Retinal pigment epithelial cell (primary cell): ENCODE results near the gene MED22.

Source experiments
- DNase-seq: peaks from one replicate; pipeline ENCODE4 v3.0.0-alpha.2; 2010; ENCODE audit warnings: low read depth
- H3K4me3 ChIP-seq: 2 replicates; pipeline ENCODE4 v1.5.1; 2011; ENCODE audit warnings: mild to moderate bottlenecking, low read length, control low read depth, moderate library complexity
- TF ChIP-seq, protein P1 (sequence below): conservative IDR thresholded peaks from 2 replicates; pipeline ENCODE4 v1.5.1; 2011; ENCODE audit warnings: low read depth, low read length, control low read depth, inconsistent platforms

MED22 gene

DNA sequence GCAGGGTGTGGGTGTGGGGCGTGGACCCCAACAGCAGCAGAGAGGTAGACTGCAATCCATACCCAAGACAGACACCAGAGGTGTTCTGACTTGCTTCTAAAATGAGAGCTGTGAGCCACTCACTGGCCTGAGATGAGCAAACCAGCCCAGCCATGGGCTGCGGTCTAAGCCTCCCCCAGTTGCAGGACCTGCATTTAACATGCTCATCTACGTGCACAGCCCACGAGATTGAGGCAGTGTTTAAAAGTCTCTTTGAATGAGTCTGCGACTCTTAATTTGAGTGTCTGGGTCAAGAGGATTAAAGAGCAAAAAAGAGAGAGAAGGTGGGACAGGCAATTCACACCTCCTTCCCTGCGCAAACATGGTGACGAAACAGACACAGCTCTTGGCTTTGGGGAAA, 22.0 kb upstream of the MED22 start:
- DNase-seq = no peak
- H3K4me3 ChIP-seq = no peak overlapping the region

DNA sequence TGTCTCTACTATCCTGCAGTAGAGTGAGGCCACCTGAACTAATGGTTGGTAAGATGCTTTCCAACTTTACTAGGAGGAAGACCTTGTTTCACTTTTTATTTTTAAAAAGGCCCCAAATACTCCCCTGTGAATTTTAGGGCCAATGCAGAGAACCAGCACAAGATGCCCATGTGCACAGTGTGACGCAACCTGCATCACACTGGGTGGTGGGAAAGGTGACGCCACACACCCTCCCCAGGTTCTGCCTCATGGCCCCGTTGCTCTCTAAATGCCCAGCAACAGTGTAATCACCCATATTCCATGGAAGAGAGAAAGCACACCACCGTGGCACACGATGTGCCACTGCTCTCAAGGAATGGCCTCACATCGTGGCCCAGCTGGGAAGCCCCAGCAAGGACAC, 21.5 kb upstream of the MED22 start:
- TF ChIP-seq, protein P1, sequence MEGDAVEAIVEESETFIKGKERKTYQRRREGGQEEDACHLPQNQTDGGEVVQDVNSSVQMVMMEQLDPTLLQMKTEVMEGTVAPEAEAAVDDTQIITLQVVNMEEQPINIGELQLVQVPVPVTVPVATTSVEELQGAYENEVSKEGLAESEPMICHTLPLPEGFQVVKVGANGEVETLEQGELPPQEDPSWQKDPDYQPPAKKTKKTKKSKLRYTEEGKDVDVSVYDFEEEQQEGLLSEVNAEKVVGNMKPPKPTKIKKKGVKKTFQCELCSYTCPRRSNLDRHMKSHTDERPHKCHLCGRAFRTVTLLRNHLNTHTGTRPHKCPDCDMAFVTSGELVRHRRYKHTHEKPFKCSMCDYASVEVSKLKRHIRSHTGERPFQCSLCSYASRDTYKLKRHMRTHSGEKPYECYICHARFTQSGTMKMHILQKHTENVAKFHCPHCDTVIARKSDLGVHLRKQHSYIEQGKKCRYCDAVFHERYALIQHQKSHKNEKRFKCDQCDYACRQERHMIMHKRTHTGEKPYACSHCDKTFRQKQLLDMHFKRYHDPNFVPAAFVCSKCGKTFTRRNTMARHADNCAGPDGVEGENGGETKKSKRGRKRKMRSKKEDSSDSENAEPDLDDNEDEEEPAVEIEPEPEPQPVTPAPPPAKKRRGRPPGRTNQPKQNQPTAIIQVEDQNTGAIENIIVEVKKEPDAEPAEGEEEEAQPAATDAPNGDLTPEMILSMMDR = no peak
- DNase-seq = no peak
- H3K4me3 ChIP-seq = no peak overlapping the region

More for the DNA sequence above, 22.0 kb upstream of the MED22 start:
- TF ChIP-seq, protein P1 = no peak

DNA sequence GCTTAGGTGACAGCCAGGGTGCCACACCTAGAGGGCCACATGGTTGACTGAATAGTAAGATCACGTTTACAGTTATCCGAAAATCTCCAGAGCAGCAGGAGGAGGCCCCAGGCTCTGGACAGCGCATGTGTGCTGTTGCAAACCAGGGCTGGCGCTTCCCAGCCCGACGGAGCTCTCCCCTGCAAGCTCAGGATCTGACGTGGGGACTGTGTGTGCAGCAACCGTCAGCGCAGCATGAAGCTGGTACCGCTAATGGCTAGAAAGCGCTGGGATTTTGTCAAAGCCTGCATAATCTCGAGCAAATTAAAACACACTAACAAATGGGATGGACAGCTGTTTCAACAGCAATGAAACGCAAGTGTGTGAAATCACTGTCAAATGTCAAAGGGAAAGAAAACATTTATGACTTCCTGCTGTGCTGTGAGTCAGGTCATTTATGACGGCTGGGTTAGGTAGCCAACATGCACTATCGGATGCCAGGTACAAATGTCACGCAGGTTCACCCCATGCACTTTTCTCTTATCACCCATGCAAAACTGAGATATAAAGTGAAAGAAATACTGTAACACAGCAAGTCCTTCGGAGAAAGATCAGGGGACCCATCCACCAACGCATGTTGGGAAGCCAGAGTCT, 20.4 kb upstream of the MED22 start:
- H3K4me3 ChIP-seq = no peak overlapping the region
- no peak for DNase-seq
- TF ChIP-seq, protein P1 = no peak

DNA sequence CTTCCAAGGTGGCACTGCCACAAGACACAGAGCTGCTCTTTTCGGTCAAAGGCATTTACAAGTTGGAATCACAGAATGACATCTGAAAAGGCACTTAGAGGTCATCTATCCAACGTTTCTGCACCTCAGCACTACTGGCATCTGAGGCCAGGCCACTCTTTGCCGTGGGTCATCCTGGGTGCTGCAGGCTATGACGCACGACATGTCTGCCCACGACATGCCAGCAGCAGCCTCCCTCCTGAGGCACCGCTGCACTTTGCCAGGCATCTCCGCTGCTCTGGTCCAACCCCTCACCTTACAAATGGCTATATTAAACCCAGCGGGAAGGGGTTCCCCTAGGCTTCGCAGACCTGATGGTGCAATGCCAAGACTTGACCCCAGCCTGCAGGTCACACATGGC, 19.8 kb upstream of the MED22 start:
- no peak for DNase-seq
- TF ChIP-seq, protein P1 = no peak
- H3K4me3 ChIP-seq = no peak overlapping the region

DNA sequence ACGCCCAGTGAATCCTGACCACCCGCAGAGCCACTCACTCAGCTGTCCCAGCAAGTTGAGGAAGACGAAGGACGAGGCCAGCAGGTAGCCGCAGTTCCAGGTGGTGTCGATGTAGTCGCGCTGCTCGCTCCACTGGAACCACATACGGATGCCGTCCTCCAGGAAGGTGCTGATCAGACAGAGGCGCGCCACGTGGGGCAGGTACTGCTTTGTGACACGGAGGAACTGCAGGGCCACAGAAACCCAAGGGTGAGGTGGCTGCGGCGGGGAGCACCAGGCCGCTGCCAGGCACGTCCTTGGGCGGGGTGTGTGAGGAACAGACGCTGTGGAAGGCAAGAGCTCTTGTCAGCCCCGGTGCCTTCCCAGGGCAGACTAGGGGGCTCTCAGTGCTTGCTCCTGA, 19.3 kb upstream of the MED22 start:
- DNase-seq = no peak
- TF ChIP-seq, protein P1 = no peak
- H3K4me3 ChIP-seq = no peak overlapping the region

DNA sequence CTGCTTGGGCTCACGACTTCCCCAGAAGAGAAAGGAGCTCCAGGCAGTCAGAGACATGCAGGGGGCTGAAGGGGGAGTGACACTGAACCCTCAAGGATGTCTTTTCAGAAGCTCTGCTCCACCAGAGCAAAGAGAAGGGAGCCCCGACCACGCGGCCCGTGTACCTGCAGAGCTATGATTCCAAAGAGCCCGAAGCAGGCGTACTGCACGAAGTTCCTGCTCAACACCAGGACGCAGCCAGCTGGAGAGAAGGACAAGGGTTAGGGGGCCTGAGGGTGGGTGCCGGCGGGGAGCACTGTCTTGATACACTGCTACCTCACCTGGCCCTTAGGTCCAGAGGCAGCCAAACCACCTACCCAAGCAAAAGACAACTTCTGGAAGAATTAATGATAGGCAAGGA, 18.5 kb upstream of the MED22 start:
- H3K4me3 ChIP-seq = no peak overlapping the region

More for the DNA sequence above, 18.5 kb upstream of the MED22 start:
- DNase-seq = no peak
- TF ChIP-seq, protein P1 = no peak
